Measurements from ENCODE around the gene EPB41L3.

The EPB41L3 gene

GRCh38 chr18:5388896-5389295 is 154.9 kb downstream of the EPB41L3 start:
- DNase-seq (ENCODE audit: low spot score): no peak
- no peak overlapping the region for H3K18ac ChIP-seq (ENCODE audit: low read length)
- no peak overlapping the region for H2BK5ac ChIP-seq (ENCODE audit: low read length)
- no peak overlapping the region for H2AFZ ChIP-seq (ENCODE audit: low read length)
- no peaks in the 10 kb centered on the region for H3K27me3 ChIP-seq (ENCODE audit: control insufficient read depth in 3 of 3, insufficient read depth in 3 of 3, low read depth in 1 of 3, low read length in 3 of 3)
- no CpG with 5 or more reads among the region's 3 CpGs for WGBS, 2 donors (ENCODE audit: extremely low coverage in 2 of 2, insufficient read length in 2 of 2, insufficient replicate concordance in 1 of 2)
- H3K79me1 ChIP-seq (ENCODE audit: low read depth, low read length): no peaks in the 10 kb centered on the region
- no peak overlapping the region for H2AK5ac ChIP-seq (ENCODE audit: low read depth, low read length)
- H3K27ac ChIP-seq (replicated peaks; ENCODE audit: low read length): no peak overlapping the region
- no peak overlapping the region for H3K4me2 ChIP-seq (ENCODE audit: insufficient read depth, low read length, poor library complexity, severe bottlenecking)
- H3K23ac ChIP-seq (ENCODE audit: low read depth, low read length, poor library complexity): no peak overlapping the region
- H3K4me1 ChIP-seq (ENCODE audit: control insufficient read depth in 2 of 2, insufficient read depth in 1 of 2, low read depth in 1 of 2, low read length in 2 of 2): no peaks in the 10 kb centered on the region
- no peak overlapping the region for H4K8ac ChIP-seq (ENCODE audit: low read depth, low read length)
- H3K9me3 ChIP-seq (replicated peaks in 1 of 2; ENCODE audit: control insufficient read depth in 2 of 2, insufficient read depth in 1 of 2, low read depth in 1 of 2, low read length in 2 of 2): no peaks in the 10 kb centered on the region
- H4K91ac ChIP-seq (ENCODE audit: low read depth, low read length, poor library complexity): no peak overlapping the region
- H2BK120ac ChIP-seq (ENCODE audit: low read depth, low read length): no peak overlapping the region
- H3K4me3 ChIP-seq (ENCODE audit: low read length in 2 of 2): no peak overlapping the region
- no peak overlapping the region for H2BK15ac ChIP-seq (ENCODE audit: low read length)
- H3K14ac ChIP-seq (ENCODE audit: low read length): no peak overlapping the region
- H3K9ac ChIP-seq (ENCODE audit: low read depth, low read length, poor library complexity): no peak overlapping the region
- H3K4ac ChIP-seq (ENCODE audit: low read length): no peak overlapping the region
- H3K36me3 ChIP-seq (replicated peaks in 1 of 2; ENCODE audit: control insufficient read depth in 2 of 2, insufficient read depth in 2 of 2, low read length in 2 of 2): no peaks in the 10 kb centered on the region
- H2BK12ac ChIP-seq (ENCODE audit: low read length): no peak overlapping the region

GRCh38 chr18:5380586-5380985 is 163.2 kb downstream of the EPB41L3 start:
- Histone ChIP-seq H3K27me3 (ENCODE audit: control insufficient read depth in 3 of 3, insufficient read depth in 3 of 3, low read depth in 1 of 3, low read length in 3 of 3) (peaks cover 0 to 3% (median 0%) of the 10 kb centered on the region in 3 experiments), H2BK12ac (ENCODE audit: low read length) (no peak overlapping the region), H3K14ac (ENCODE audit: low read length) (no peak overlapping the region), H2AFZ (ENCODE audit: low read length) (no peak overlapping the region), H3K18ac (ENCODE audit: low read length) (peak overlapping the region; percentile 58), H3K4me3 (ENCODE audit: low read length in 2 of 2) (no peak overlapping the region), H3K4me1 (ENCODE audit: control insufficient read depth in 2 of 2, insufficient read depth in 1 of 2, low read depth in 1 of 2, low read length in 2 of 2) (no peaks in the 10 kb centered on the region), H3K36me3 (replicated peaks in 1 of 2; ENCODE audit: control insufficient read depth in 2 of 2, insufficient read depth in 2 of 2, low read length in 2 of 2) (no peaks in the 10 kb centered on the region), H3K23ac (ENCODE audit: low read depth, low read length, poor library complexity) (no peak overlapping the region), H3K27ac (replicated peaks; ENCODE audit: low read length) (no peak overlapping the region), H3K9ac (ENCODE audit: low read depth, low read length, poor library complexity) (no peak overlapping the region), H2BK15ac (ENCODE audit: low read length) (no peak overlapping the region), H4K91ac (ENCODE audit: low read depth, low read length, poor library complexity) (no peak overlapping the region), H2BK120ac (ENCODE audit: low read depth, low read length) (no peak overlapping the region), H3K79me1 (ENCODE audit: low read depth, low read length) (no peaks in the 10 kb centered on the region), H3K4ac (ENCODE audit: low read length) (no peak overlapping the region), H2AK5ac (ENCODE audit: low read depth, low read length) (no peak overlapping the region), H3K9me3 (replicated peaks in 1 of 2; ENCODE audit: control insufficient read depth in 2 of 2, insufficient read depth in 1 of 2, low read depth in 1 of 2, low read length in 2 of 2) (peaks cover 0 to 2% of the 10 kb centered on the region in 2 donors), H2BK5ac (ENCODE audit: low read length) (no peak overlapping the region), H4K8ac (ENCODE audit: low read depth, low read length) (no peak overlapping the region), H3K4me2 (ENCODE audit: insufficient read depth, low read length, poor library complexity, severe bottlenecking) (no peak overlapping the region)
- no CpG with 5 or more reads among the region's 2 CpGs for WGBS, 2 donors (ENCODE audit: extremely low coverage in 2 of 2, insufficient read length in 2 of 2, insufficient replicate concordance in 1 of 2)
- DNase-seq (ENCODE audit: low spot score): no peak

- DNase-seq (ENCODE audit: low spot score): no peak
- H3K4me1 ChIP-seq (ENCODE audit: control insufficient read depth in 2 of 2, insufficient read depth in 1 of 2, low read depth in 1 of 2, low read length in 2 of 2): no peaks in the 10 kb centered on the region
- H2AFZ ChIP-seq (ENCODE audit: low read length): no peak overlapping the region
- no CpG with 5 or more reads among the region's 4 CpGs for WGBS, 2 donors (ENCODE audit: extremely low coverage in 2 of 2, insufficient read length in 2 of 2, insufficient replicate concordance in 1 of 2)
- H3K18ac ChIP-seq (ENCODE audit: low read length): no peak overlapping the region
- H3K27ac ChIP-seq (replicated peaks; ENCODE audit: low read length): no peak overlapping the region
- no peaks in the 10 kb centered on the region for H3K27me3 ChIP-seq (ENCODE audit: control insufficient read depth in 3 of 3, insufficient read depth in 3 of 3, low read depth in 1 of 3, low read length in 3 of 3)
- no peak overlapping the region for H3K23ac ChIP-seq (ENCODE audit: low read depth, low read length, poor library complexity)
- H2BK120ac ChIP-seq (ENCODE audit: low read depth, low read length): no peak overlapping the region
- no peaks in the 10 kb centered on the region for H3K36me3 ChIP-seq (replicated peaks in 1 of 2; ENCODE audit: control insufficient read depth in 2 of 2, insufficient read depth in 2 of 2, low read length in 2 of 2)
- no peak overlapping the region for H3K9ac ChIP-seq (ENCODE audit: low read depth, low read length, poor library complexity)
- no peaks in the 10 kb centered on the region for H3K9me3 ChIP-seq (replicated peaks in 1 of 2; ENCODE audit: control insufficient read depth in 2 of 2, insufficient read depth in 1 of 2, low read depth in 1 of 2, low read length in 2 of 2)
- no peak overlapping the region for H2BK5ac ChIP-seq (ENCODE audit: low read length)
- no peak overlapping the region for H4K91ac ChIP-seq (ENCODE audit: low read depth, low read length, poor library complexity)
- no peak overlapping the region for H3K4me3 ChIP-seq (ENCODE audit: low read length in 2 of 2)
- no peak overlapping the region for H4K8ac ChIP-seq (ENCODE audit: low read depth, low read length)
- H2BK12ac ChIP-seq (ENCODE audit: low read length): no peak overlapping the region
- no peak overlapping the region for H2AK5ac ChIP-seq (ENCODE audit: low read depth, low read length)
- no peaks in the 10 kb centered on the region for H3K79me1 ChIP-seq (ENCODE audit: low read depth, low read length)
- no peak overlapping the region for H3K4ac ChIP-seq (ENCODE audit: low read length)
- no peak overlapping the region for H2BK15ac ChIP-seq (ENCODE audit: low read length)
- H3K14ac ChIP-seq (ENCODE audit: low read length): no peak overlapping the region
- no peak overlapping the region for H3K4me2 ChIP-seq (ENCODE audit: insufficient read depth, low read length, poor library complexity, severe bottlenecking)
Measured at GRCh38 chr18:5376986-5377385, 166.8 kb downstream of the EPB41L3 start.

- no peaks in the 10 kb centered on the region for H3K9me3 ChIP-seq (replicated peaks in 1 of 2; ENCODE audit: control insufficient read depth in 2 of 2, insufficient read depth in 1 of 2, low read depth in 1 of 2, low read length in 2 of 2)
- no peak overlapping the region for H3K4ac ChIP-seq (ENCODE audit: low read length)
- no peak overlapping the region for H4K8ac ChIP-seq (ENCODE audit: low read depth, low read length)
- H3K27ac ChIP-seq (replicated peaks; ENCODE audit: low read length): no peak overlapping the region
- no peaks in the 10 kb centered on the region for H3K79me1 ChIP-seq (ENCODE audit: low read depth, low read length)
- H3K9ac ChIP-seq (ENCODE audit: low read depth, low read length, poor library complexity): no peak overlapping the region
- no peaks in the 10 kb centered on the region for H3K27me3 ChIP-seq (ENCODE audit: control insufficient read depth in 3 of 3, insufficient read depth in 3 of 3, low read depth in 1 of 3, low read length in 3 of 3)
- no peak overlapping the region for H3K18ac ChIP-seq (ENCODE audit: low read length)
- H3K36me3 ChIP-seq (replicated peaks in 1 of 2; ENCODE audit: control insufficient read depth in 2 of 2, insufficient read depth in 2 of 2, low read length in 2 of 2): no peaks in the 10 kb centered on the region
- H2AFZ ChIP-seq (ENCODE audit: low read length): no peak overlapping the region
- H3K4me1 ChIP-seq (ENCODE audit: control insufficient read depth in 2 of 2, insufficient read depth in 1 of 2, low read depth in 1 of 2, low read length in 2 of 2): no peaks in the 10 kb centered on the region
- H4K91ac ChIP-seq (ENCODE audit: low read depth, low read length, poor library complexity): no peak overlapping the region
- no peak overlapping the region for H2BK5ac ChIP-seq (ENCODE audit: low read length)
- no peak overlapping the region for H2BK15ac ChIP-seq (ENCODE audit: low read length)
- no peak overlapping the region for H2BK120ac ChIP-seq (ENCODE audit: low read depth, low read length)
- no peak overlapping the region for H2BK12ac ChIP-seq (ENCODE audit: low read length)
- H3K23ac ChIP-seq (ENCODE audit: low read depth, low read length, poor library complexity): no peak overlapping the region
- H3K4me3 ChIP-seq (ENCODE audit: low read length in 2 of 2): no peak overlapping the region
- no peak overlapping the region for H2AK5ac ChIP-seq (ENCODE audit: low read depth, low read length)
- no peak overlapping the region for H3K14ac ChIP-seq (ENCODE audit: low read length)
- no CpG with 5 or more reads among the region's 1 CpG for WGBS, 2 donors (ENCODE audit: extremely low coverage in 2 of 2, insufficient read length in 2 of 2, insufficient replicate concordance in 1 of 2)
- no peak for DNase-seq (ENCODE audit: low spot score)
- H3K4me2 ChIP-seq (ENCODE audit: insufficient read depth, low read length, poor library complexity, severe bottlenecking): no peak overlapping the region
Measured at GRCh38 chr18:5370332-5370731, 173.5 kb downstream of the EPB41L3 start.
